ENCODE data around the gene LRRC14B. TPM values are rescaled to one million over a fixed set of nuclear protein-coding genes. Genes with fewer than 3 reads are reported as not detected.

The LRRC14B gene
- total and polyA plus RNA-seq, 4 donors: 0.09 TPM; not detected in 3

DNA sequence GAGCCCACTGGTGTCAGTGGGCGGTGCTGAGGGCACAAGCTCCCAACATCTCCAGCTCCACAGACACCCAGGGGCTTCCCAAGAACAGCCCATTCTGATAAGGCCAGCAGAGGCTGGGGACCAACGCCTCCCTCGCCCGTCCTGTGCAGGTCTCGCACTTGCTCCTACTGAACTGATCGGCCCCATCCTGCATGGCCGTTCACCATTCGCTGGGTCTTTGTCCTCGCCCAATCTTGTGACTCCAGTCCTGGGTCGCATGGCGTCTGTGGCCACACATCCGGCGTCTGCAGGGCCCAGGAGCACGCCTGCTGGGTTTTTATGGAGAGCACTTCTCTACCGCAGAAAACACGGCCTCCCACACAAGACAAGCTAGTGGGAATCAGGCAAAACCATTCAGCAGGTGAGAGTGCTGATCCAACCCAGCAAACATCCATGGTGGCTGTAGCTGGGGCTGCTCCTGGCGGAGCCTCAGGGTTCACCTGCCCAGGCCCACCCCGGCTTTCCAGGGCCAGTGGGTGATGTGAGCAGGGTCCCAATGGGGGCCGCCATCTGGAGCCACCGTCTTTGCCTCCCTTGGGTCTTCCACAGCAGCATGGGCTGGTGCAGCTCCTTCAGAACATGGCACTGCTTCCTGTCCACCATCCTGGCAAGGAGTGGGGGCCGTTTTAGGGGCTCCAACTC, 7.4 kb downstream of the LRRC14B start:
- Histone ChIP-seq H3K4me1 (ENCODE audit: control insufficient read depth in 4 of 4, insufficient read depth in 4 of 4, low read length in 3 of 4) (no peaks in the 10 kb centered on the region), H3K27me3 (ENCODE audit: control insufficient read depth in 4 of 4, insufficient read depth in 4 of 4, low read length in 3 of 4) (no peaks in the 10 kb centered on the region), H3K4me3 (ENCODE audit: low read depth in 1 of 3, low read length in 3 of 3) (no peak overlapping the region), H3K9ac (ENCODE audit: low read depth in 1 of 2, low read length in 2 of 2) (no peak overlapping the region), H3K36me3 (ENCODE audit: control insufficient read depth in 4 of 4, insufficient read depth in 3 of 4, low read depth in 1 of 4, low read length in 3 of 4) (peaks cover 0 to 2% (median 0%) of the 10 kb centered on the region in 4 donors), H3K9me3 (ENCODE audit: control insufficient read depth in 4 of 4, low read length in 3 of 4) (no peaks in the 10 kb centered on the region), H3K27ac (ENCODE audit: low read depth in 1 of 2, low read length in 2 of 2) (no peak overlapping the region)
- DNase-seq (ENCODE audit: low spot score): no peak
- 98% methylated on average over 21 of the region's 21 CpGs for WGBS
- TF ChIP-seq EGR1 (IDR thresholded peaks at IDR 0.05; ENCODE audit: low read depth in 2 of 2): no peak
- TF ChIP-seq RXRA (IDR thresholded peaks at IDR 0.05): no peak
- no peak for TF ChIP-seq SP1 (IDR thresholded peaks at IDR 0.05)
- TF ChIP-seq FOXA2 (IDR thresholded peaks at IDR 0.05): no peak
- TF ChIP-seq HNF4G (IDR thresholded peaks at IDR 0.05): no peak
- TF ChIP-seq TAF1 (conservative IDR thresholded peaks at IDR 0.05): no peak
- TF ChIP-seq, protein P1, sequence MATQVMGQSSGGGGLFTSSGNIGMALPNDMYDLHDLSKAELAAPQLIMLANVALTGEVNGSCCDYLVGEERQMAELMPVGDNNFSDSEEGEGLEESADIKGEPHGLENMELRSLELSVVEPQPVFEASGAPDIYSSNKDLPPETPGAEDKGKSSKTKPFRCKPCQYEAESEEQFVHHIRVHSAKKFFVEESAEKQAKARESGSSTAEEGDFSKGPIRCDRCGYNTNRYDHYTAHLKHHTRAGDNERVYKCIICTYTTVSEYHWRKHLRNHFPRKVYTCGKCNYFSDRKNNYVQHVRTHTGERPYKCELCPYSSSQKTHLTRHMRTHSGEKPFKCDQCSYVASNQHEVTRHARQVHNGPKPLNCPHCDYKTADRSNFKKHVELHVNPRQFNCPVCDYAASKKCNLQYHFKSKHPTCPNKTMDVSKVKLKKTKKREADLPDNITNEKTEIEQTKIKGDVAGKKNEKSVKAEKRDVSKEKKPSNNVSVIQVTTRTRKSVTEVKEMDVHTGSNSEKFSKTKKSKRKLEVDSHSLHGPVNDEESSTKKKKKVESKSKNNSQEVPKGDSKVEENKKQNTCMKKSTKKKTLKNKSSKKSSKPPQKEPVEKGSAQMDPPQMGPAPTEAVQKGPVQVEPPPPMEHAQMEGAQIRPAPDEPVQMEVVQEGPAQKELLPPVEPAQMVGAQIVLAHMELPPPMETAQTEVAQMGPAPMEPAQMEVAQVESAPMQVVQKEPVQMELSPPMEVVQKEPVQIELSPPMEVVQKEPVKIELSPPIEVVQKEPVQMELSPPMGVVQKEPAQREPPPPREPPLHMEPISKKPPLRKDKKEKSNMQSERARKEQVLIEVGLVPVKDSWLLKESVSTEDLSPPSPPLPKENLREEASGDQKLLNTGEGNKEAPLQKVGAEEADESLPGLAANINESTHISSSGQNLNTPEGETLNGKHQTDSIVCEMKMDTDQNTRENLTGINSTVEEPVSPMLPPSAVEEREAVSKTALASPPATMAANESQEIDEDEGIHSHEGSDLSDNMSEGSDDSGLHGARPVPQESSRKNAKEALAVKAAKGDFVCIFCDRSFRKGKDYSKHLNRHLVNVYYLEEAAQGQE (IDR thresholded peaks at IDR 0.05): no peak
- no peak for TF ChIP-seq ZBTB33 (IDR thresholded peaks at IDR 0.05)
- TF ChIP-seq RAD21 (IDR thresholded peaks at IDR 0.05): no peak
- no peak for TF ChIP-seq NR2F2 (IDR thresholded peaks at IDR 0.05)
- TF ChIP-seq, protein P2, sequence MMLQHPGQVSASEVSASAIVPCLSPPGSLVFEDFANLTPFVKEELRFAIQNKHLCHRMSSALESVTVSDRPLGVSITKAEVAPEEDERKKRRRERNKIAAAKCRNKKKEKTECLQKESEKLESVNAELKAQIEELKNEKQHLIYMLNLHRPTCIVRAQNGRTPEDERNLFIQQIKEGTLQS (IDR thresholded peaks at IDR 0.05): no peak
- no peak for TF ChIP-seq HNF4A (conservative IDR thresholded peaks at IDR 0.05)
- TF ChIP-seq, protein P3, sequence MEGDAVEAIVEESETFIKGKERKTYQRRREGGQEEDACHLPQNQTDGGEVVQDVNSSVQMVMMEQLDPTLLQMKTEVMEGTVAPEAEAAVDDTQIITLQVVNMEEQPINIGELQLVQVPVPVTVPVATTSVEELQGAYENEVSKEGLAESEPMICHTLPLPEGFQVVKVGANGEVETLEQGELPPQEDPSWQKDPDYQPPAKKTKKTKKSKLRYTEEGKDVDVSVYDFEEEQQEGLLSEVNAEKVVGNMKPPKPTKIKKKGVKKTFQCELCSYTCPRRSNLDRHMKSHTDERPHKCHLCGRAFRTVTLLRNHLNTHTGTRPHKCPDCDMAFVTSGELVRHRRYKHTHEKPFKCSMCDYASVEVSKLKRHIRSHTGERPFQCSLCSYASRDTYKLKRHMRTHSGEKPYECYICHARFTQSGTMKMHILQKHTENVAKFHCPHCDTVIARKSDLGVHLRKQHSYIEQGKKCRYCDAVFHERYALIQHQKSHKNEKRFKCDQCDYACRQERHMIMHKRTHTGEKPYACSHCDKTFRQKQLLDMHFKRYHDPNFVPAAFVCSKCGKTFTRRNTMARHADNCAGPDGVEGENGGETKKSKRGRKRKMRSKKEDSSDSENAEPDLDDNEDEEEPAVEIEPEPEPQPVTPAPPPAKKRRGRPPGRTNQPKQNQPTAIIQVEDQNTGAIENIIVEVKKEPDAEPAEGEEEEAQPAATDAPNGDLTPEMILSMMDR (IDR thresholded peaks at IDR 0.05; ENCODE audit: low read depth, low read length, missing input control): no peak
- TF ChIP-seq GABPA (IDR thresholded peaks at IDR 0.05 in 1 of 2, conservative IDR thresholded peaks at IDR 0.05 in 1 of 2): no peak
- no peak for TF ChIP-seq FOXA1 (IDR thresholded peaks at IDR 0.05)
- TF ChIP-seq YY1 (IDR thresholded peaks at IDR 0.05): no peak
- no peak for TF ChIP-seq JUND (IDR thresholded peaks at IDR 0.05)
- TF ChIP-seq, protein P4, sequence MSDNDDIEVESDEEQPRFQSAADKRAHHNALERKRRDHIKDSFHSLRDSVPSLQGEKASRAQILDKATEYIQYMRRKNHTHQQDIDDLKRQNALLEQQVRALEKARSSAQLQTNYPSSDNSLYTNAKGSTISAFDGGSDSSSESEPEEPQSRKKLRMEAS (IDR thresholded peaks at IDR 0.05): no peak

Data from liver (tissue), 9 donors.